A549 (cell line): ENCODE data around the gene ABCB8. TPM values are rescaled to one million over a fixed set of nuclear protein-coding genes. Genes with fewer than 3 reads are reported as not detected.

Source experiments
- ATAC-seq, 2 experiments: fragments of 200-7000 bp in 1 of 2; fragments of >200 bp in 1 of 2; cut with Nextera tagmentation in 1 of 2; cut with Tn5 transposase in 1 of 2; 3 replicates each; pipeline versions ENCODE4 v1.8.0 to v1.9.1; 2018 to 2020; ENCODE audit warnings: mild to moderate bottlenecking in 1 of 2, moderate library complexity in 1 of 2
- CTCF ChIA-PET: fragments of 300-600 bp; sonication (Branson Sonifier 250); formaldehyde crosslinking; extraction: SDS; loops from one replicate; lab custom pipeline; 2021; ENCODE audit warnings: antibody characterized with exemption, inconsistent platforms; lab: Yijun Ruan, JAX
- POLR2A ChIA-PET: fragments of 350-600 bp; formaldehyde crosslinking; extraction: SDS; loops from one replicate; lab custom pipeline; 2021; ENCODE audit warnings: antibody characterized with exemption, inconsistent platforms; lab: Yijun Ruan, JAX
- DNase-seq, 2 experiments: peaks; one replicate each; pipeline versions ENCODE4 v3.0.0 to v3.0.0-alpha.2; 2011 to 2016; ENCODE audit warnings: low read depth in 1 of 2, low spot score in 1 of 2
- FAIRE-seq: peaks from 2 replicates; lab custom pipeline; 2011; peaks lifted over from hg19 to GRCh38; lab: Jason Lieb, UNC
- H3K27ac ChIP-seq, 2 experiments: fragments of >200 bp; sonication (Bioruptor Twin); formaldehyde crosslinking; 3 replicates each; pipeline ENCODE4 v1.5.1; 2016 to 2017
- H3K4me1 ChIP-seq: fragments of >200 bp; sonication (Bioruptor Twin); formaldehyde crosslinking; 3 replicates; pipeline ENCODE4 v1.6.1; 2016
- H3K4me2 ChIP-seq: fragments of >200 bp; sonication (Bioruptor Twin); formaldehyde crosslinking; 3 replicates; pipeline ENCODE4 v1.6.1; 2016
- H3K4me3 ChIP-seq: fragments of >200 bp; sonication (Bioruptor Twin); formaldehyde crosslinking; 3 replicates; pipeline ENCODE4 v1.5.1; 2016
- H3K9me3 ChIP-seq: fragments of >200 bp; sonication (Bioruptor Twin); formaldehyde crosslinking; 3 replicates; pipeline ENCODE4 v1.6.1; 2016
- BCL3 ChIP-seq: fragments of >200 bp; sonication (Bioruptor Twin); formaldehyde crosslinking; IDR thresholded peaks from 3 replicates; pipeline ENCODE4 v1.6.1; 2016
- BHLHE40 ChIP-seq: IDR thresholded peaks from 2 replicates; pipeline ENCODE4 v1.6.1; 2012; ENCODE audit warnings: low read depth, low read length, inconsistent platforms
- CHD4 ChIP-seq: fragments of 200-600 bp; sonication (generic); IDR thresholded peaks from 2 replicates; pipeline ENCODE4 v1.6.1; 2016; ENCODE audit warnings: antibody characterized with exemption, mild to moderate bottlenecking, borderline replicate concordance
- E2F6 ChIP-seq: IDR thresholded peaks from 2 replicates; pipeline ENCODE4 v1.6.1; 2012; ENCODE audit warnings: low read depth, borderline replicate concordance
- ELK1 ChIP-seq: fragments of 150-350 bp; IDR thresholded peaks from 2 replicates; pipeline ENCODE4 v1.6.1; 2014; ENCODE audit warnings: low read depth, mild to moderate bottlenecking, low read length
- HDAC2 ChIP-seq: fragments of 200-600 bp; sonication (generic); IDR thresholded peaks from 2 replicates; pipeline ENCODE4 v1.6.1; 2016
- HES2 ChIP-seq: fragments of >200 bp; sonication (Bioruptor Twin); formaldehyde crosslinking; IDR thresholded peaks from 2 replicates; pipeline ENCODE4 v1.6.1; 2016
- HMGXB4 ChIP-seq: fragments of 250-450 bp; sonication (Bioruptor Pico); IDR thresholded peaks from 2 replicates; pipeline ENCODE4 v1.5.0; 2021; ENCODE audit warnings: mild to moderate bottlenecking, moderate library complexity, borderline replicate concordance
- HOXB13 ChIP-seq: fragments of 250-450 bp; sonication (Bioruptor Pico); IDR thresholded peaks from 2 replicates; pipeline ENCODE4 v1.5.0; 2020; ENCODE audit warnings: low read depth, mild to moderate bottlenecking, moderate library complexity
- MAX ChIP-seq: IDR thresholded peaks from 2 replicates; pipeline ENCODE4 v1.6.1; 2012
- MAZ ChIP-seq: fragments of 150-350 bp; IDR thresholded peaks from 2 replicates; pipeline ENCODE4 v1.6.1; 2014; ENCODE audit warnings: antibody characterized with exemption, low read depth, low read length, borderline replicate concordance
- POLR2AphosphoS2 ChIP-seq: conservative IDR thresholded peaks from 2 replicates; pipeline ENCODE4 v1.6.1; 2012; ENCODE audit warnings: low read length, improper control_type of control experiment, inconsistent platforms
- TFCP2L1 ChIP-seq: fragments of 250-450 bp; sonication (Bioruptor Pico); IDR thresholded peaks from 2 replicates; pipeline ENCODE4 v1.5.0; 2021; ENCODE audit warnings: mild to moderate bottlenecking
- USF2 ChIP-seq: fragments of 450-650 bp; IDR thresholded peaks from 2 replicates; pipeline ENCODE4 v1.6.1; 2014; ENCODE audit warnings: antibody characterized with exemption
- ZFP36 ChIP-seq: fragments of 450-650 bp; IDR thresholded peaks from 2 replicates; pipeline ENCODE4 v1.6.1; 2014; ENCODE audit warnings: borderline replicate concordance; ENCODE audit not compliant: partially characterized antibody
- WGBS: methylation state at CpG from one replicate; pipeline ENCODE4 v1.1.6; 2017; ENCODE audit errors: missing lambda C conversion rate; 5-methylcytosine and 5-hydroxymethylcytosine counted together
- polyA plus RNA-seq, 4 experiments: library from polyadenylated mRNA; depleted of rRNA in 3 of 4; stranded (reverse); fragments of >200 nt; fragmentation: RNase III in 1 of 4; extraction: RNeasy Plus Mini Kit Qiagen cat#74134 plus additional on column Dnase treatment in 1 of 4; gene quantifications; 2 replicates in 3 of 4; 3 replicates in 1 of 4; pipeline ENCODE4 v1.2.3, GENCODE V29; 2011 to 2017

The ABCB8 gene
- polyA plus RNA-seq, 2 of the 4 experiments (the other 2 are of a cell fraction): 19.6 to 41.1 TPM

- Histone ChIP-seq H3K9me3 (no peaks in the 10 kb centered on the region), H3K4me1 (peaks cover 6% of the 10 kb centered on the region; the same call in 2 of the 3 replicates), H3K4me2 (peak overlapping the region; percentile 90), H3K4me3 (peak overlapping the region; percentile 30), H3K27ac (peak overlapping the region; percentile 8 to 75; a peak in 2 of 6 replicates)
- ChIA-PET CTCF (interaction anchor here (0.6 to 9.0 kb wide), 48 partner anchors 8 to 595 kb away, joined by 3 to 110 read pairs (median 6); partner anchors contain the start of genes ABCB8, NOS3 and SLC4A2), POLR2A (interaction anchor here (1.0 kb wide), 1 partner anchor 9 kb away, joined by 4 read pairs; the partner anchor contains the start of gene ABCB8)
- DNase-seq (no peak), FAIRE-seq (no peak), ATAC-seq (peak; percentile 6 to 30; a peak in 5 of 6 replicates)
- TF ChIP-seq E2F6: peak; percentile 88
- peak; percentile 84 for TF ChIP-seq MAX
- TF ChIP-seq HMGXB4 (CRISPR knock-in tag): no peak
- WGBS: 43% methylated on average over 46 of the region's 82 CpGs
Measured at GRCh38 chr7:151018421-151019129, 9.7 kb upstream of the ABCB8 start.

GRCh38 chr7:151019130-151019447 is 9.2 kb upstream of the ABCB8 start:
- no peak for FAIRE-seq
- no peak for DNase-seq
- WGBS: 82% methylated on average over 9 of the region's 20 CpGs
- TF ChIP-seq ELK1 (no peak), POLR2AphosphoS2 (no peak), BCL3 (no peak), ZFP36 (no peak), CHD4 (no peak), HOXB13 (CRISPR knock-in tag) (no peak), USF2 (no peak), HDAC2 (no peak), HES2 (no peak), MAZ (no peak), BHLHE40 (no peak), TFCP2L1 (CRISPR knock-in tag) (no peak)
- H3K4me1 ChIP-seq: peaks cover 6% of the 10 kb centered on the region; the same call in 2 of the 3 replicates
- no peak for ATAC-seq
- no peaks in the 10 kb centered on the region for H3K9me3 ChIP-seq
- peak overlapping the region; percentile 90 for H3K4me2 ChIP-seq
- H3K4me3 ChIP-seq: no peak overlapping the region
- H3K27ac ChIP-seq: no peak overlapping the region
- POLR2A ChIA-PET: interaction anchor here (1.0 kb wide), 1 partner anchor 9 kb away, joined by 4 read pairs; the partner anchor contains the start of gene ABCB8
- CTCF ChIA-PET: interaction anchor here (0.9 to 9.0 kb wide), 33 partner anchors 9 to 595 kb away, joined by 3 to 110 read pairs (median 9); partner anchors contain the start of genes ABCB8, NOS3 and SLC4A2
